ENCODE data around the gene AUTS2. TPM values are rescaled to one million over a fixed set of nuclear protein-coding genes. Genes with fewer than 3 reads are reported as not detected.

The AUTS2 gene
- total RNA-seq, 1 donor from 2014 or later, result 56.0 TPM

DNA sequence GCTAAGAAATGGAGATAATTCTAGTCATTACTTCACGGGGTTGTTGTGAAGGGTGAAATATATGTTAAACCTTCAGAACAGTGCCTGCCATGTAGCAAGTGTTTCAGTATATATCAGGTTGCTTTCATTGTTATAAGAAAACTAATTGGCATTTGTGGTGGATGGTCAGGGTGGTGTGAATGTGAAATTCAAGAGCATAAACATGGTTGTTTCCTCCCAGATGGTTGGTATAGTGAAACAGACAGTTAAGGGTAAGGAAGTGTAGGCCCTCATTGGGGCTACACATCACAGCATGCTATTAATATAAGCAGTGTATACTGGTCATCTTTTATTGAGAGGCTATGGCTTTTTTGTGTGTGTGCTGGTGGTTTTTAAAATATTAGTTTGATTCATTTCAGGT, 171.6 kb downstream of the AUTS2 start:
- Histone ChIP-seq H3K27me3 (no peaks in the 10 kb centered on the region), H3K4me1 (no peaks in the 10 kb centered on the region), H3K9me3 (no peaks in the 10 kb centered on the region), H3K4me3 (no peak overlapping the region), H3K27ac (no peak overlapping the region), H3K36me3 (no peaks in the 10 kb centered on the region)
- ATAC-seq, result no peak
- TF ChIP-seq CTCF (IDR thresholded peaks at IDR 0.05), result no peak
- no peak for DNase-seq
- intact Hi-C loops (cut with DNase I), result no loop called here

DNA sequence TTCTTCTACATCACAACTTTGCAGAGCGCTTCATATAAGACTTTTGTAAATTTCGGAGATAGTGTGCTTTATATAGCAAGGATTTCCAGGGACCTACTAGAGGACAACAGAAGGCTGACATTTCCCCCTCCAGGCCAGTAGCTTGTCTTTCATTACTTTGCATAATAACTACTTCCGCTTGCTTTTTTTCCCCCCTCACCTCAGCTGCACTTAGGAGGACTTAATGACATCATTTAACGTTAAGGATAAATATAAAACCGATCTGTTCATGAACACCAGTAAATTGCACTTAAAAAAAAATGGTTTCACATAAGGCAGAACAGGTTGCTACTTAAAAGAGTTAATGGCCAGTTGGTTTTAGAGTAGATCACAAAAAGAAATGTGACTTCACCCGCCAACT, 172.3 kb downstream of the AUTS2 start:
- intact Hi-C loops (cut with DNase I), result no loop called here
- Histone ChIP-seq H3K4me3 (no peak overlapping the region), H3K4me1 (no peaks in the 10 kb centered on the region), H3K27ac (no peak overlapping the region), H3K9me3 (no peaks in the 10 kb centered on the region), H3K27me3 (no peaks in the 10 kb centered on the region), H3K36me3 (no peaks in the 10 kb centered on the region)
- TF ChIP-seq CTCF (IDR thresholded peaks at IDR 0.05), result no peak
- DNase-seq, result no peak
- ATAC-seq, result no peak

DNA sequence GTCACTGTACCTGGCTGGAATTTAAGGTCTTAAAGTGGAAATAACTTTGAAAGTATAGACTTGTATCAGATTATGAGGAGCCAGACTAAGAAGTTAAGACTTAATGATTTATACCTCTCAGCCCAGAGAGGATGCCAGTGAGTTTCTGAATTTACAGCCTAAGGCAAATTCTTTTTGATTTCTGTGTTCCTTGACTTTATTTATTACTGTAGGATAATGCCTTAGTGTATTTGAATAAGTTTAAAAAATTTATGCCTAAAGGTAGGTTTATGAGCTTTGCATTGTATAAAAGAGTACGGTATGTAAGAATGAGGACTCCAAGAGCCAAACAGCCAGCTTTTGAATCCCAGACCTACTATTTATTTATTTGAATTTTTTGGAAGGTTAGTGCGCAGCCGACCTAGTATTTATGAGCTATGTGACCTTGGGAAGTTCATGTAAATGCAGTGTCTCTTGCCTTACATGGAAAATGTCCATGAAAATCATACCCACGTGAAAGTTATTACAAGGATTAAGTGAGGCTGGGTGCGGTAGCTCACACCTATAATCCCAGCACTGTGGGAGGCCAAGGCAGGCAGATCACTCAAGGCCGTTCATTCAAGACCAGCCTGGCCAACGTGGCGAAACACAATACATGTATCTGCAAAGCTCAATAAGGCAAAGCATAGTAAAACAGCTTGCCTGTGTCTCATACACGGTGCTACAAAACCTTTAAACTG, 174.6 kb downstream of the AUTS2 start:
- H3K9me3 ChIP-seq, result no peaks in the 10 kb centered on the region
- no peak overlapping the region for H3K27ac ChIP-seq
- intact Hi-C loops (cut with DNase I), result no loop called here
- no peak for TF ChIP-seq CTCF (IDR thresholded peaks at IDR 0.05)
- no peaks in the 10 kb centered on the region for H3K27me3 ChIP-seq
- DNase-seq (no peak), ATAC-seq (no peak)
- no peaks in the 10 kb centered on the region for H3K4me1 ChIP-seq
- H3K36me3 ChIP-seq, result no peaks in the 10 kb centered on the region
- no peak overlapping the region for H3K4me3 ChIP-seq

DNA sequence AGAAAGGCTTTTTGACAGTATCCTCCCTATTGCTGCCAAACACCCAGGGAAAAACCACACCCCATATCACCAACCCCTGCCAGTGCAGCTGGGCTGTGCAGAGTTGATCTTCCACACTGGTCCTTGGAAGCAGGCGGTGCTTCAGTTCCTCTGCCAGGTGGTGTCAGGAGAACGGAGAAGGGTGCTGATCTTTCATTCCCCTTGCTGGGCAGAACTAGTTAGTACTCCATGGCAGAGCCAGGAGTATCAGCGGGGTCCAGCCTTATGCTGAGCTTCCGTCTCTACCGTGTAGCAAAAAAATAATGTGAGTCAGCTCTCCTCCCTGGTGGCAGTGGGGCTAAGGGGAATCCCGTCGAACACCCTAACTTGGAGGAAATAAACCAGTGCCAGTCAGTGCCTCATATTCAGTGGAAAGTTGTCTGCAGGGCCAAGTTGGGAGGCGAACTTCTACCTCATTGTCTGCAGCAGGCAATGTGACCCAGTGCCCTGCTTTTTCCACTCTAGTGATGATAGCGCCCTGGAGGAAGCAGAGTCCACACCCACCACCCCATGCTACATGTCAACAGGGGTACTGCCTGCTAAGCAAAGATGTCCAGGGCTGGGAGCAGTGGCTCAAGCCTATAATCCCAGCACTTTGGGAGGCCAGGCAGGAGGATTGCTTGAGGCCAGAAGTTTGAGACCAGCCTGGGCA, 175.4 kb downstream of the AUTS2 start:
- H3K27ac ChIP-seq, result no peak overlapping the region

DNA sequence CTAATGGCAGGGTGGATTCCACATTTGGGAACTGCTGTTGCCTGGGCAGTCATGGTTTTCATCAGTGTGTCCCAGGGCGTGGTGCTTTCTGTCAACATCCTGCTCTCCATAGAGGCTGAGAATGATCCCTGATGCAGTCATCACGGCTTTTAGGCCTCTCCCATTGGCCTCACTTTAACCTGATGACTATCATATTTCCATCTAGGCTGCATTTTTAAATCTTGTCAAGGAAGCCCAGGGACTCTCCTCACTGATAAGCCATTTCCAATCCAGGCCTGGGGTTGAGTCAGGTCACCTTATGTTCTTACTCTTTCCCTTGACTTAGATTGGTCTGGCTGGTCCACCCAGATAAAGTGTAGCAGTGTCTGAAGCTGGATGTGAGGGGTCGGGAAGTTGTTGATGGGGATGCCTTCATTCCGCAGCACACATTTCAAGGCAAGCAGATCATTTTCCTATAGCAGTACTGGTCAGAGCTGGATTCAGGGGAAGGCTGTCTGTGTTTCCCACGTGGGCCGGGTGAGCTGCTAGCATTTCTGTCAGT, 177.0 kb downstream of the AUTS2 start:
- H3K4me1 ChIP-seq, result no peaks in the 10 kb centered on the region
- TF ChIP-seq CTCF (IDR thresholded peaks at IDR 0.05), result no peak
- ATAC-seq, result peak; percentile 46
- no peak overlapping the region for H3K4me3 ChIP-seq
- intact Hi-C loops (cut with DNase I), result no loop called here
- no peaks in the 10 kb centered on the region for H3K36me3 ChIP-seq
- DNase-seq, result no peak
- H3K27me3 ChIP-seq, result no peaks in the 10 kb centered on the region
- no peak overlapping the region for H3K27ac ChIP-seq
- H3K9me3 ChIP-seq, result no peaks in the 10 kb centered on the region

More for the DNA sequence above, 175.4 kb downstream of the AUTS2 start:
- Histone ChIP-seq H3K4me1 (no peaks in the 10 kb centered on the region), H3K36me3 (no peaks in the 10 kb centered on the region), H3K9me3 (no peaks in the 10 kb centered on the region), H3K27me3 (no peaks in the 10 kb centered on the region), H3K4me3 (no peak overlapping the region)
- no peak for TF ChIP-seq CTCF (IDR thresholded peaks at IDR 0.05)
- no peak for ATAC-seq
- intact Hi-C loops (cut with DNase I), result no loop called here
- no peak for DNase-seq
